HuH-7.5 (cell line): ENCODE results near the gene CENPP.

Experiments
- DNase-seq: peaks from one replicate; pipeline ENCODE4 v3.0.0; 2011; ENCODE audit warnings: low spot score

CENPP gene

DNA sequence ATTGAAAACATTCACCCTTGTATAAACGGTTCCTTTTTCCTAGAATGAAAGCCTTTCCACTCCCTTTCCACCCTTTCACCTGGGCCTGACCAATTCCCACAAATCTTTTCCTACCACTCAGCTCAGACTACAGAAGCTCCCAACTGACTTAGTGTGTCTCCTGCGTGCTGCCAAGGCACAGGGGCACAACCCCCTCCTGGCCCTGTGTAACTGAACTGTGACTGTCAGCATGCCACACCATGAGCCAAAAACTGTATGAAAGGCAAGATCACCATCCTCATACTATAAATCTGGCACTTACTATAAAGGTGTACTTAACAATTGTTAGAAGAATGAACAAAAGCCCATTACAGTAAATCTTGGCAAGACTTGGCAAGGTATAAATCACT is 12.1 kb upstream of the CENPP start:
- no peak for DNase-seq

DNA sequence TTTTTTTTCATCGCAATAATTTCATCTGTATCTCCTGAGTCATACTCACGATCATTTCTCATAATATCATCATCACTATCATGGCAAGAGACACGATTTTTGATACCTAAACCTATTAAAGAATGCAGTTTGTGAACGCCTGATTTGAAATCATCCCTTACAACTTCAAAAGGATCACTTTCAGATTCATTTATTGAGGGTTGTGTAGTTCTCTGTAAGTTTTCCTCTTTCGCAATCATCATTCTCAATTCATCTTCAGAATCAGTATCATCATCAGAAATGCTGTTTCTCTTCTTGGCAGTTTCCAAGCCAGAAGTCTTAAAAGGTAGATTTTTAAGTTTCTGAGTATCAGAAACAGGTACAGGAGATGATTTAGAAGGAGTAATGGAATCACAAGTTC is 10.3 kb upstream of the CENPP start:
- no peak for DNase-seq

DNA sequence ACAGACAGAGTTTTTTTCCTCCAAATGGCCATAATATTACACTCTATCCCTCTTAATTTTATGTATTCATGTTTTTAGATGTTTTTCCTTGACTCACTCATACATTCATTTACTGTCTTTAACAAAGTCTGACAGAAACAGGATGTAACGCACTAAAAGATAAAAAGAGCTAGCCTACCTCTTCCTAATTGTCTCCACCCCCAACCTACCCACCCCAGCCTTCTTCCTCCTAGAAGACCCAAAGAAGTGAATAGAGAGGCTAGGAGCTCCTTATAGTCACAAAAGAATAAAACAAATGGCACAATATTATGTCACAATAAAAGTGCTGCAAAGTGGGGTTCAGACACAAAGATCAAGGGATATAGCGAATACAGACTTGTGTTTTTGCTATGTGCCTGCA is 1.3 kb upstream of the CENPP start:
- no peak for DNase-seq

DNA sequence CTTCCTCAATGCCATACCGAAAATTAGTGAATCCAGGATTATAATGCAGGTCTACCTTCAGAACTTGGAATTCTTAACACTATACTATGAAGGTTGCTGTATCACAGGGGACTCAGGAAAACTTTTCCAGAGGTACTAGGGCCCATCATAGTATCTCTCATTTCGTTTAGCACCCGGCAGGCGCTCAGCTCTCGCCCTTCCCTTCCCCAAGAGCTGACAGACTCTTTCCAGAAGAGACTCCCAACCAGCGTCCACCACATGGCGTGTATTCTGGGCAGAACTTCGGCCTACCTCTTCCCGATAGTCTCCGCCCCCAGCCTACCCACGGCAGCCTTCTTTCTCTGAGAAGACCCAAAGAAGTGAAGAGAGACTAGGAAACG is 874 bp upstream of the CENPP start:
- DNase-seq, result no peak

DNA sequence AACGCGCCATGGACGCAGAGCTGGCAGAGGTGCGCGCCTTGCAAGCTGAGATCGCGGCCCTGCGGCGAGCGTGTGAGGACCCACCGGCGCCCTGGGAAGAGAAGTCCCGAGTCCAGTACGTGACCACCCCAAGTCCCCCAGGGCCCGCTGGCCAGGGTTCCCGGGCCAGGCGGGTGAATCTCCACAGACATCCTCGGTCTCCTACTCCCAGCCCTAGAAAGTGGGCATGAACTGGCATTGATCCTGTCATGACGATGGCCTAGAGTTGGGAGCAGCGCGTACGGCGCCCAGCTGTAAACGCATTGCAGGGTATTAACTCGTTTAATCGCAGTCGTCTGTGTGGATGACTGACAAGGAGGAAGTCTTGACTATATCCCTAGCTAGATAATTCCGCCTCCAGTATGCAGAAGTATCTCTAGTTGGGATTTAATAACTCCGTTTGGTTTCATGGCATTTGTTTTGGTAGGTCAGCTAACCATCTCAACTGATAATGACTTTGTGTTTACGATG is 293 bp downstream of the CENPP start:
- peak; percentile 21 for DNase-seq

DNA sequence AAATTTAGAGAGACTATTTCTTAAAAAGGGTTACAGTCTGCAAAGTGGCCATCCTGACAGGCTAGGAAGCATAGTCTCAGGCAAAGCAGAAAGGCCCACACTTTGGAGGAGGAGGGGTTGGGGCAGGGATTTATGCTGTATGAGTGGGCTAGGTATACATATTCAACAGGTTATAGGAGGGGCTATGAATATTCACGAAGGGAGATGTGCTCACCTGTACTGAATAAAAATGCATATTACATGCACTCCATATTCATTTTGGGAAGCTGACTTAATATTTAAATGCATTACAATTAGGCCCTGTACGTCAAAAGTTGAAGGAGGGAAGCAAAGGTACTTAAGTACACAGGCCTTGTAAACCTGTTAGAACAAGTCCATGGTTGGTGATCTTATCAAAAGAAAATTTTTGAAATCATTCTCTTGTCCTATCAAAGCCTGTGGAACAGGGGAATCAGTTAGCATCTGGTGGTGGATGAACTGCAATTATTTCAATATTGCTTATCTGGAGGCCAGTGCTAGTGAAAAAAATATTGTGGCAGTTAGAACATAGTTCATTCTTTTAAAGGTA is 1.6 kb downstream of the CENPP start:
- DNase-seq, result no peak

DNA sequence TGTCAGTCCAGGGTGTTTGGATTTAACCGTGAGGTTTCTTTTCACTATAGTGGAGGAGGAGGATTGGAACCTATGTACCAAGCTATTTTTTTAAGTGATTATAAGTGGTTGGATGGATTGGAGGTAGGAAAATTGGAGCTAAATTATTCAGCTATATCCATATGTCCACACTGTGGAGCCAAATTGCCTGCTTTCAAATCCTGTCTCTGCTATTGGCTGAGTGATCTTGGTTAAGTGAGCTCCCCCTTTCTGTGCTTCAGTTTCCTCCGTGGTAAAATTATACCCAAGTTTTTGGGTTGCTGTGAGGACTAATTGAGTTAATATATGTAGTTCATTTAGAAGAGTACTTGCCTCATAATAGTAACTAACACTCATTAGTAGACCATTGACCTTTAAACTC is 2.5 kb downstream of the CENPP start:
- peak; percentile 18 for DNase-seq

DNA sequence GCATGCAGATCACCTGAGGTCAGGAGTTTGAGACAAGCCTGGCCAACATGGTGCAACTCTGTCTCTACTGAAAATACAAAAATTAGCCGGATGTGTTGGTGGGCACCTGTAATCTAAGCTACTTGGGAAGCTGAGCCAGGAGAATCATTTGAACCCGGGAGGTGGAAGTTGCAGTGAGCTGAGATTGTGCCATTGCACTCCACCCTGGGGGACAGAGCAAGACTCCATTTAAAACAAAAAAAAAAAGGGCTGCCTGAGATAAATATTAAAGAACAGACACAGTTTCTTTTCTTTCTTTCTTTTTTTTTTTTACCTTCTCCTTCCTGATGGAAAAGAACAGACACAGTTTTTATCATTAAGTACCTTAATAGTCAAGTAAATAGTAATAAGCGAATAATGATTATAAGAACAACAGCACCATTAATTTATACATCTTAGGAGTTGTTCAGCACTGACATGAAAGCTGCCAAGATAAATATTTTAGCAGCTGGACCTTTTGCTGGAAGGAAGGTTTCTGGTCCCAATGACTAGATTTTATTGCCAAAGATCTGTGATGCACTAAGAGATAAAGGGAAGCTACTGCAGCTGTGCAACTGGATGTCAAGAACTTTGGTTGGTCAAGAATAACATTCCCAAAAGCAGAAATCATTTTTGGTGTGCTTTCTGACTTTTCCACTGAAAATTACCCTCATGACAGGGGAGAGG is 7.0 kb downstream of the CENPP start:
- DNase-seq, result no peak

DNA sequence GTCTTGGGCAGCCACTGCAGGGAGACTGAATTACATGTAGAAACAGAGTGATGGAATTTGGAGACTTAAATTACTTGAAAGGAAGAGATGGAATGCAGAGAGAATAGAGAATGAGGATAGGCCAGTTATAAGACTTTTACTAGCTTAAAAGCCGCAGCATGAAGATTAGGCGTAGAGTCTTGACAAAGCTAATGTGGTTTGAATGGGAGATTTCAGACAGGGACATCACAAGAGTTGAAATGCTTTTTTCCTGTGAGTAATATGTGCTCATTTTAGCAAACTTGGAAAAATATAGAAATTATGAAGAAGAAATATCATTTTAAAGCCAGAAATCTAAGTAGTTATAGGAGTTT is 7.5 kb downstream of the CENPP start:
- DNase-seq, result no peak

DNA sequence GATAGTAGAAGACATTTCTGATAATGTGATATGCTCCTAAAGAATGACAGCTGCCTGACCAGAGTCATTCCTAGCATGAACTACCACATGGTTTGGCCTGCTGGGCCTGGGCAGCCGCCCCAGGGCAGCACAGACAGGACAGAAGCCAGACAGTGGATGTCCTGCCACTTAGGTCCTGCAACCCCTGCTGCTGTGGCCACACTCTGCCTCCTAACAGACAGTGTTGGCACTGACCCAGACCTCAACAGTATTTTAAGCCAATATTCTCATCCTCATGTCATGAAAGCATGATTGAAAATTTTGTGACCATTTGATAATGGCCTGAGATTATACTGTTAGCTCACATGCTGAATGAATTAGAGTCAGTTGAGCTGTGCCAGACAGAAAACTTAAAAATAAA is 15.8 kb downstream of the CENPP start:
- no peak for DNase-seq

DNA sequence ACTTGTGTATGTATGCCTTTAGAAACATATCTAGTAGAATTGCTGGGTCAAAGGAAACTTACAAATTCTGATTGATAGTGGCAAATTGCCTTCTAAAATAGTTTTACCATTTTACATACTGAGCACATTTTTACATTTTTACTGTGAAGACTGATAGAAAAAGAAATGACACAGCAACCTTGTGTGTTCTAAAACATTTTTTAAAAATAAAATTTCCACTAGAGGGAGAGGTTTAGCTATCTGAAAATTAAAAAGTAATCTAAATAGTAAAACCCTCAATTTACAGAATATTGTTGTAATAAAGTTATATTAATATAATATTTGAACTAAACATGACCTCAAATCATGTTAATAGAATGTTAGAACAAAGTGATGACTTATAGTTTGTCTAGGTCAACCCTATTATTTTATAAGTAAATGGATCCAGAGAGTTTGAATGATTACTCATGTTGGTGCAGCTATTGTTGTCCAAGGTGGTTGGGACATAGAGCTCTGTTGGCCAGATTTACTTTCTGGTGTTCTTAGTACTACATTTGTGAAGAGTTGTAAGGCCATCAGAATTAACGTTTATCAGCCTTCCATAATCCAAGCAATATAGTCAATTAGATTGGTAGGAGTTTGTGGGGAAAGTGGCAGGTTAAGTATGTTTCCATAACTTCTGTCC is 17.2 kb downstream of the CENPP start:
- no peak for DNase-seq

DNA sequence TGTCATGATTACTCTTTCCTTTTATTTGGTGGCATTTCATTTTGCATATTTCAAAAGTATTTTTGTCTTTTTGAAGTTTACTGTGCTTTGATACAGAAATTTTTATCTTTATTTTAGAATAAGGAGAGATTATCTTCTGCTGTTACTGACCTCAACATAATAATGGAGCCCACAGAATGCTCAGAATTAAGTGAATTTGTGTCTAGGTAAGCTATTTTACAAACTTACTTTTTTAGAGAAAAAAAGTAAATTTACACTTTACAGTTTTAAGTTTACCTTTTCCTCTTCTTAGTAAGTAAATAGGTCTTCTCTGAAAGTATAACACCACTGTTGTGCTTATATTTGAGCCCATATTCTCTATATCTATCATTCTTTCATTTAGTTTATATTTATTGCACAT is 19.8 kb downstream of the CENPP start:
- no peak for DNase-seq

DNA sequence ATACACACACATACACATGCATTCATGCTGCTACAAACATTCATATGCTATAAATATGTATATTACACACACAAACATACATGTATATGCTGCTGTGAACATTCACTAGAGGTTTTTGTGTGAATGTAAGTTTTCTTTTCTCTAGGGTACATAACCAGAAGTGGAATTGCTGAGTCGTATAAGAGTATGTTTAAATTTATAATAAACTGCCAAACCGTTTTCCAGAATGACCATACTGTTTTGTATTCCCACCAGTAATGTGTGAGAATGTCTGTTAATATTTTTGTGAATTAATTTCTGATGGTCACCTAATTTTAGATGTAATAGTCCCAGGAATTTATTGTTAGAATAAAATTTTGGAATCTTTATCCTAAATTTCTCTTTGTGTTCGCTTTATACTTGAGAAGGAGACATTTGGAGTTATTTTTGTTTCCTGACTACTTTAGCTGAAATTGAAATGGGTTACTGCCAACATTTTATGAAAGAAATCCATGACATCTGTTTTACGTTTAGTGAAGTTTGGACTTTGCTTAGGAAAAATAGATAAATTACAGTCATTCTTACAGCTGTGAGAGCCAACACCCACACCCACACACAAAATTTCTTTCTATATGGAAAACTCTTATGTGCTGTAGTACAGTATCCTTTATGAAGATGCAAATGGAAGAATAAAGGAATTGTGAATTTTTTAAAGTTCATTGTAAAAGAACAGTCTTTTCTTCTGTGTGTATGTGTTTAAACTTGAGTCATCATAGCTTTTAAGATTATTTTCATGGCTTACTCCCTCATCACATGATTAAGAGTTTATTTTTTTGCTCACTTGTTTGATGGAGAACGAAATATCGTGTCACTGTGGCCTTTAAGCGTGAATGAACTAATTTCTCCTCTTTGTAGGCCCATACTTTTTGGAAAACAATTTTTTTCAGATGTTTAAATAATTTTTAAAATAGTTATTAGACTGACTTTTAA is 24.3 kb downstream of the CENPP start:
- DNase-seq, result no peak

DNA sequence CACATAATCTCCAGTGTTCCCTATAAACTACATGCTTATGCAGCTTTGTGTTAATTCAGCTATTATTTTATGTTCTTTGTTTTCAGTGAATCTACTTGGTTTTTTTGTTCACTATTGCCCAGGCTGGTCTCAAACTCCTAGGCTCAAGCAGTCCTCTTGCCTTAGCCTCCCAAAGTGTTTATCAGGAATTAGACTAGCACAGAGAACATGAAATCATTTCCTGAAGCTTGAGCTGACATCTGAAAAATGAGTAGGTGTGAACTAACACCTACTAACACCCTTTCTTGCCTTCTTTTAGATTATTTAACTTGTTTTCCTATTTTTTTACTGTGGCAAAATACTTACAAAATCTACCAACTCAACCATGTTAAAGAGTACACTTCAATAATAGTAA is 25.0 kb downstream of the CENPP start:
- DNase-seq, result no peak

DNA sequence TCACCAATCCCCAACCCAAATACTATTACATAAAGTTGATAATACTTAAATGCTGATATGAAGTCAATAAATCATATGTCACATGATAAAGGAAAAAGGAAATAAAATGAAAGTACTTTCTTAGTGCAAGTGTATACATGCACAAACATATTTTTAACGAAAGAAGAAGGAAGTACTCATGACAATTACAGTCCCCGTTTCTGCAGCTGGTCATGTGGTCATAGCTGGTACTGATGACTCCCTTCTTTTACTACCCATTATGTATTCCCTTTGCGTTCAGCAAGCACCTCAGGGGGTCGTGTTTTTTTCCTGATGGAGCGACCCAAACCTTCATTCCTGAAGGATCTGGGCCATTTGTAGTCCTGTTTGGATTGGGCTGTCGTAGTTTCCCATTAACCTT is 27.3 kb downstream of the CENPP start:
- no peak for DNase-seq

DNA sequence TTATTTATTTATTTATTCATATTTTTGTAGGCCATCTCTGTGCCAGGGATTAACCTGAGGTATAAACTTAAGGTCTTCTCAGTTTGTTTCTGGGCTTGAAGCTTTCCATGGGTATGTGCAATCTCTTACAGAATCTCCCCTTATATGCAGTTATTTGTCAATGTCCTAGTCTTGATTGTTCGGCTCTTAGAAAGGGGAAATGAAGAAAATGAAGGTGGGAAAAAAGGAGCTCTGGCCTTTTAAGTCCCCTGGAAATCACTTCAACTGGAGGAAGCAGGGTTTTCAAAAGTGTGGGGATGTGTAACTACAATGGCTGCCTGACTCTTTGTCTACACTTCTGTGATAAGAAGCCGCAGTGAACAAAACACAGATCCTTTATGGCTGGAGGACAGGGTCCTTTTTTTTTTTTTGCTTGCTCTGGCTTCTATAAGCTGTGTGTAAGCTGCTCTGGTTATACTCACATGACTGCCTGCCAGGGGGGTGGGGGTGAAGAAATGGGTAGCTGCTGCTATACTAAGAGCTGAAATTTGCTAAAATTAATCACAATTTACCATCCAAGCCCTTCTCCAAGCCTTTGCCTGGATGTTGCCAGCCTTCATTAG is 33.7 kb downstream of the CENPP start:
- DNase-seq, result no peak

DNA sequence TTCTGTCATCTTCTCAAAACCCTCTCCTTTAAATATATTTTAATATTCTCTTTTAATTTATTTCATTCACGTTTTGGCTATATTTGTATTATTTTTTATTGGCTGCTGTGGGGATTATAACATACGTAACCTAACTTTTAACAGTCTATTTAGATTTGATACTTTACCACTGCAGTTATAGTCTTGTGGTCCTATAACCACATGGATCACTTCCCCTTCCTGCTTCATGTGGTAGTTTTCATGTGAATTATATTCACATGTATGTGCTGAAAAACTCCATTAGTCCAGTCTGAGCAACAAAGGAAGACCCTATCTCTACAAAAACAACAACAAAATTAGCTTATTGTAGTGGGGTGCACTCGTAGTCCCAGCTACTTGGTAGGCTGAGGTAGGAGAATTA is 34.3 kb downstream of the CENPP start:
- no peak for DNase-seq

DNA sequence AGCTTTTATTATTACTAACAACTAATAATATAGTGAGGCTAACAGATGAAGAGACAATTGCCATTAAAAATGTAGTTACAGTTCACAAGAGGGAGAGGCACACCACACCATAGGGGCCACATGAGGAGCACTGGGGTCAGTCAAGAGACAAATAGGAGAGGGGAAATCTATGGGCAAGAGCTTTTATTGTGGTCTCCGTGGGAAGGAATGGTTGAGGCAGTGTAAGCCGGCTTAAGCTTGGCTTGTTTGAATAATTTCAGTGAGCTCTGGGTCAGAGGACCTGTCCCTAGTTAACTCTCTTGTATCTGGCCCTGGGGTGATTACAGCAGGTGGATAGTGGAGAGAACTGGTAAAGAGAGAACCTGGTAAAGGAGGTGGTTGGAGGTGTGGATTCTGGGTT is 43.3 kb downstream of the CENPP start:
- no peak for DNase-seq

DNA sequence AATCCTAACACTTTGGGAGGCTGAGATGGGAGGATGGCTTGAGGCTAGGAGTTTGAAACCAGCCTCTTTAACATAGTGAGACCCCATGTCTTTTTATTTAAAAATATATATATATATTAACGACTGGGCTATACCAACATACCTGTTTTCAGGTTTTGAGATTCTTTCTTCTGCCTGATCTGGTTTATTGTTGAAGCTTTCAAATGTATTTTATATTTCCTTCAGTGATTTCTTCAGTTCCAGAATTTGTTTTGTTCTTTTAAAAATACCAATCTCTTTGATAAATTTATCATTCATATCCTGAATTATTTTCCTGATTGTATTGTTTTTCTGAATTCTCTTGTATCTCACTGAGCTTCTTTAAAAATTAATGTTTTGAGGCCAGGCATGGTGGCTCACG is 47.4 kb downstream of the CENPP start:
- no peak for DNase-seq

DNA sequence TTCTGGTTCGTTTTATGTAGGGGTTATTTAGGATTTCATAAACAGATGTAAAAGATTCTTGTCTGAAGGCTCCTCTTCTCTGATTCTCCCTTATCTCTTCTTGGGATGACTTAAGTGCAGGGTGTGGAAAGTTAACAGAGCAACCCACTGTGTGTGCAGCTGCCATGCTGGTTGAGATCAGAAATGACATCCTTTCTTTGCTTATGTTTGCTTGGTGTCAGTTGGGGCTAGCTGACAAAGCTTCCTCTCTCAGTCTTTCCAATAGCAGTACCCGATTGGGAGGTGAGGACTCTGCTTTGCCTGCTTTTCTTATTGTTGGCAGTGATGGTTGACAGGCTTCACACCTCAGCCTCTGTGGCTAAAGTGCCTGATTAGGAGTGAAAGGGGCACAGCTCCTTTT is 52.1 kb downstream of the CENPP start:
- no peak for DNase-seq

DNA sequence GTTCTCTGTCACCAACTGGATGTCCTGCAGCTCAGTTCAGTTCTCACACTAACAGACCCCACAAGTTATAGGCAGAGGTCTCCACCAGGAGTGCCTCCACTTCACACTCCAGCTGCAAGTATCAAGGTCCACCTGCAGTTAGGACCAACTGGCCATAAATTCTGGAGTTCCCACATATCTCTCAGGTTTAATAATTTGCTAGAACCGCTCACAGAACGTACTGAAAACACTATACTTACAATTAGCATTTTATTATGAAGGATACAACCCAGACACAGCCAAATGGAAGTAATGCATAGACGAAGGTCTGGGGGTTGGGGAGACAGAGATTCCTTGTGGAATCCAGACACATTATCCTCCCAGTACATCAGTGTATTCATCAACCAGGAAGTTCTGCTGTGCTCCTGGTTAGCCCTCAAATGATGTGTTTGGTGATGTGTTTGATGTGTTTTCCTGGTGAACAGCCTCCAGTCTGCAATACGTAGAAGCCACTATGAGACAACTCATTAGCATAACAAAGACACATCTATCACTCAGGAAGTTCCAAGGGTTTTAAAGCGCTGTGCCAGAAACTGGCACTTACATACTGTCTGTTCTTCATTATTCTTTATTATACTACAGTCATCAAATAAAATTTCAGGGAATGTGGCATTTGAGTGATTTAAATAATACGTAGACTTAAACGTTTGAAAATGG is 53.3 kb downstream of the CENPP start:
- no peak for DNase-seq

DNA sequence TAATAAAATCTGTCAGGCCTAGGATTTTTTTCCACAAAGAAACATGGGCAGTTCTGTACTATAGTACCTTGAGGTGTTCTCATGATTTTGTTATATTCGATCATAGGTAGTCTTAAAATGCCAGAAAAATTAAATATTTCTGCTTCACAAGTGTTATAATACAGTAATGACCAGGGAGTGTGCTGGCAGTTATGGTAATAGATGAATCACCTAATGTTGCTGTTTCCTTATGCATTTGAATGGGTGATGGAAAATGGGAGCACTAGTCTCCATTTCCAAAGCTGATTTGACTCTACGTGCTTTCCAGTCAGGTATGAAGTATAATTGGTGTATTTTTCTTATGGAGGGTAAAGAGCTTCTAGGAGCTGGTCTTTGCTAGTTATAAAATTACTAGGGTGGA is 54.9 kb downstream of the CENPP start:
- no peak for DNase-seq
